OCI-LY7 (cell line): ENCODE data around the gene SEPHS2. TPM values are rescaled to one million over a fixed set of nuclear protein-coding genes. Genes with fewer than 3 reads are reported as not detected.

Experiments used
- BruUV-seq: library from RNA; stranded (reverse); fragments of 400-500 nt; replicated peaks from 2 replicates; lab custom pipeline; 2021; lab: Mats Ljungman, UMichigan
- CTCF ChIA-PET: fragments of 300-600 bp; sonication (Branson Sonifier 250); formaldehyde crosslinking; loops from one replicate; lab custom pipeline; 2022; ENCODE audit warnings: antibody characterized with exemption; ENCODE audit not compliant: unreplicated experiment; lab: Charles Lee
- POLR2A ChIA-PET: fragments of 300-600 bp; sonication (Branson Sonifier 250); formaldehyde crosslinking; loops from one replicate; lab custom pipeline; 2022; ENCODE audit warnings: antibody characterized with exemption; lab: Charles Lee
- DNase-seq: peaks from one replicate; pipeline ENCODE4 v3.0.0-alpha.2; 2015; ENCODE audit warnings: low spot score
- H2AFZ ChIP-seq: fragments of 200-600 bp; sonication (generic), shearing (Covaris generic); 2 replicates; pipeline ENCODE4 v1.6.1; 2014; ENCODE audit warnings: mild to moderate bottlenecking, antibody characterized with exemption, low read length, moderate library complexity
- H3K27ac ChIP-seq: fragments of 200-600 bp; sonication (generic); 2 replicates; pipeline ENCODE4 v1.5.1; 2014; ENCODE audit warnings: mixed run types, low read depth, mild to moderate bottlenecking, moderate library complexity, low read length, inconsistent platforms; ENCODE audit not compliant: poor library complexity, severe bottlenecking
- H3K36me3 ChIP-seq: fragments of 200-600 bp; sonication (generic); 2 replicates; pipeline ENCODE4 v1.6.1; 2014; ENCODE audit warnings: mild to moderate bottlenecking, antibody characterized with exemption, low read length, moderate library complexity, mixed read lengths; ENCODE audit not compliant: insufficient read depth
- H3K4me1 ChIP-seq: fragments of 200-600 bp; sonication (generic); 2 replicates; pipeline ENCODE4 v1.5.1; 2014; ENCODE audit warnings: mild to moderate bottlenecking, low read length; ENCODE audit not compliant: insufficient read depth, poor library complexity, severe bottlenecking
- H3K4me2 ChIP-seq: fragments of 200-600 bp; sonication (generic); 2 replicates; pipeline ENCODE4 v1.6.1; 2014; ENCODE audit warnings: mild to moderate bottlenecking, low read length
- H3K4me3 ChIP-seq: fragments of 200-600 bp; sonication (generic); 2 replicates; pipeline ENCODE4 v1.5.1; 2014; ENCODE audit warnings: mild to moderate bottlenecking, low read depth, low read length; ENCODE audit not compliant: poor library complexity, severe bottlenecking
- H3K79me2 ChIP-seq: fragments of 200-600 bp; sonication (generic); 2 replicates; pipeline ENCODE4 v1.6.1; 2016; ENCODE audit warnings: low read depth, mild to moderate bottlenecking, low read length, moderate library complexity, mixed read lengths; ENCODE audit not compliant: insufficient read depth
- H3K9me2 ChIP-seq: fragments of 200-600 bp; sonication (generic); 2 replicates; pipeline ENCODE4 v1.6.1; 2016; ENCODE audit warnings: mild to moderate bottlenecking, low read length, mixed read lengths; ENCODE audit not compliant: insufficient read depth
- H3K9me3 ChIP-seq: fragments of 200-600 bp; sonication (generic); 2 replicates; pipeline ENCODE4 v1.6.1; 2014; ENCODE audit warnings: mild to moderate bottlenecking, mixed run types, low read length, mixed read lengths
- H4K20me1 ChIP-seq: fragments of 200-600 bp; sonication (generic); 2 replicates; pipeline ENCODE4 v1.6.1; 2014; ENCODE audit warnings: mild to moderate bottlenecking, antibody characterized with exemption, low read length, moderate library complexity, mixed read lengths; ENCODE audit not compliant: insufficient read depth
- EZH2phosphoT487 ChIP-seq: fragments of 200-600 bp; sonication (generic); IDR thresholded peaks from 2 replicates; pipeline ENCODE4 v1.6.1; 2018; ENCODE audit warnings: low read depth, borderline replicate concordance, mild to moderate bottlenecking, mixed run types, antibody characterized with exemption, low read length, moderate library complexity, mixed read lengths
- intact Hi-C: fragments of 100-400 bp; cut with micrococcal nuclease; formaldehyde crosslinking; loops from one replicate; pipeline ENCODE4 v1.10.0; 2022; ENCODE audit not compliant: unreplicated experiment
- total RNA-seq, 2 experiments: library from RNA; depleted of rRNA in 1 of 2; stranded (reverse); fragments of >200 nt in 1 of 2; shearing (Covaris generic) in 1 of 2; gene quantifications; 2 replicates each; pipeline ENCODE4 v1.2.3, GENCODE V29; 2014 to 2022
- TF ChIP-seq, protein P1 (sequence below): fragments of 200-600 bp; sonication (generic); conservative IDR thresholded peaks from 2 replicates; pipeline ENCODE4 v1.5.1; 2014; ENCODE audit warnings: mild to moderate bottlenecking, antibody characterized with exemption, low read length, moderate library complexity, mixed read lengths

The SEPHS2 gene
- total RNA-seq, 2 experiments from 2014 or later = 14.4 to 64.2 TPM

DNA sequence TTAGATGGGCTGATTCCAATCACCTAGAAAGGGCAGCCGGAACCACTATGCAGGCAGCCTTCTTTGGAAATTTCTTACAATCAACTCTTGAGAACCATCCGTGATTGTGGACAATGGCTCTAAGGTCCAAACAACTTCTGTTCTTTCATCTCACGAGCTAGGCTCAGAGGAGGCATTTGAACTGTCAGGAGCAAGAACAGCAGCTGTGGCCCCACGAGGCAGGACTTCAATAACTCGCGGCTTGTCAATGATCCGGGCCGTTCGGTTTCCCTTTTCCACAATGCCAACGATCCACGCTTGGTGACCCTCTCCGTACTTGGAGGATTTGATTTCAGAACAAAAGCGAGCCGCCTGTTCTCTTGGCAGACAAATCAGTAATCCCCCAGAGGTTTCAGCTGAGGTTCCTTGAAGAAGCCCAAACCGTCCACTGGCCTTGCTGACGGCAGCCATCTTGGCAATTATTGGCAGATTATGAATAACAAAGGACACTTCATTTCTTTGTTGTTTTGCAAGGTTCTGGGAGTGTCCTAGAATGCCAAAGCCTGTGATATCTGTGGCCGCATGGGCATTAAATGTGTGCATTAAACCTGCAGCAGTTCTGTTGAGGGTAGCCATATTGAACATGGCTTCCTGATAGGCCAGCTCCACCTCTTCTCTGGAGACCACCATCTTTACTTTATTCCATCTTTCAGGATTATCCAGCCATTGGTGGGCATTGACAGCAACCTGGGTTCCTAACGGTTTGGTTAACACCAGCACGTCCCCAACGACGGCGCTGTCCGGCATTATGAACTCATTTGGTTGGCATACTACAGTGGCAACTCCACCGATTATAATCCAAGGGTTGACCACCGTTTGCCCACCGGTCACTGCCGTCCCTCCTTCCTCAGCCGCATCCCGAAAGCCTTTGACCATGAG, 1.2 kb downstream of the SEPHS2 start:
- Histone ChIP-seq H2AFZ (no peak overlapping the region), H3K79me2 (peaks cover 30% of the 10 kb centered on the region), H3K4me3 (peak overlapping the region; percentile 86), H3K4me1 (peaks cover 41% of the 10 kb centered on the region), H3K9me3 (no peaks in the 10 kb centered on the region), H4K20me1 (peaks cover 22% of the 10 kb centered on the region), H3K4me2 (peak overlapping the region; percentile 84), H3K36me3 (peaks cover 33% of the 10 kb centered on the region), H3K27ac (no peak overlapping the region), H3K9me2 (no peaks in the 10 kb centered on the region)
- ChIA-PET POLR2A (no interaction called here), CTCF (no interaction called here)
- TF ChIP-seq EZH2phosphoT487 = no peak
- TF ChIP-seq, protein P1, sequence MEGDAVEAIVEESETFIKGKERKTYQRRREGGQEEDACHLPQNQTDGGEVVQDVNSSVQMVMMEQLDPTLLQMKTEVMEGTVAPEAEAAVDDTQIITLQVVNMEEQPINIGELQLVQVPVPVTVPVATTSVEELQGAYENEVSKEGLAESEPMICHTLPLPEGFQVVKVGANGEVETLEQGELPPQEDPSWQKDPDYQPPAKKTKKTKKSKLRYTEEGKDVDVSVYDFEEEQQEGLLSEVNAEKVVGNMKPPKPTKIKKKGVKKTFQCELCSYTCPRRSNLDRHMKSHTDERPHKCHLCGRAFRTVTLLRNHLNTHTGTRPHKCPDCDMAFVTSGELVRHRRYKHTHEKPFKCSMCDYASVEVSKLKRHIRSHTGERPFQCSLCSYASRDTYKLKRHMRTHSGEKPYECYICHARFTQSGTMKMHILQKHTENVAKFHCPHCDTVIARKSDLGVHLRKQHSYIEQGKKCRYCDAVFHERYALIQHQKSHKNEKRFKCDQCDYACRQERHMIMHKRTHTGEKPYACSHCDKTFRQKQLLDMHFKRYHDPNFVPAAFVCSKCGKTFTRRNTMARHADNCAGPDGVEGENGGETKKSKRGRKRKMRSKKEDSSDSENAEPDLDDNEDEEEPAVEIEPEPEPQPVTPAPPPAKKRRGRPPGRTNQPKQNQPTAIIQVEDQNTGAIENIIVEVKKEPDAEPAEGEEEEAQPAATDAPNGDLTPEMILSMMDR = no peak
- BruUV-seq = TSS peak; percentile 83
- intact Hi-C loops = no loop called here
- DNase-seq = no peak

DNA sequence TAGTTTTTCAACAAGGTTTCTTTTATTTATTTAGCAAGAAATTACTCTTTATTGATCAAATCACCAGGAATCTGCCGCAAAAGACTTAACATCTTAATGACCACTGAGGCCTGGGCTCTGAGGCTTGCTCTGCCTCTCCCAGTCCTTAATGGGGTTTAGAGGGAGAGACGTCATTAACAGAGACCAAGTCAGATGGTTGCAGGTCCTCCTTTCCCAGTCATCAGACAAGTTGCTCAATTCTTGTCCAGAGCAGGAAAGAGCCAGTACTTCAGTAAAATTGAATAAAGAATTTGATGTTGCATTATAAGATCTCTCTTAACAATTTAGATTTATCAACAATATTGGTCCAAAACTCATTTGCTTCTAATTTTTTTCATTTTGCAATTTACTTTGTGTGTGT, 2.0 kb downstream of the SEPHS2 start:
- H4K20me1 ChIP-seq = peaks cover 22% of the 10 kb centered on the region
- POLR2A ChIA-PET = no interaction called here
- no peaks in the 10 kb centered on the region for H3K9me3 ChIP-seq

More for the DNA sequence above, 2.0 kb downstream of the SEPHS2 start:
- BruUV-seq = no TSS peak
- Histone ChIP-seq H3K4me2 (peak overlapping the region; percentile 84), H3K36me3 (peaks cover 33% of the 10 kb centered on the region), H3K9me2 (no peaks in the 10 kb centered on the region), H3K4me1 (peaks cover 47% of the 10 kb centered on the region), H3K27ac (no peak overlapping the region), H3K79me2 (peaks cover 30% of the 10 kb centered on the region), H3K4me3 (peak overlapping the region; percentile 86), H2AFZ (no peak overlapping the region)
- no peak for DNase-seq
- intact Hi-C loops = no loop called here
- CTCF ChIA-PET = no interaction called here
- TF ChIP-seq, protein P1 = no peak
- TF ChIP-seq EZH2phosphoT487 = no peak
